HG03432 (cell line): ENCODE results near the gene KRT3.

ENCODE experiments used
- ATAC-seq: cut with Tn5 transposase; IDR thresholded peaks from one replicate; pipeline ENCODE4 v1.9.1; 2021; ENCODE audit warnings: mild to moderate bottlenecking, moderate library complexity; ENCODE audit not compliant: unreplicated experiment

The KRT3 gene

DNA sequence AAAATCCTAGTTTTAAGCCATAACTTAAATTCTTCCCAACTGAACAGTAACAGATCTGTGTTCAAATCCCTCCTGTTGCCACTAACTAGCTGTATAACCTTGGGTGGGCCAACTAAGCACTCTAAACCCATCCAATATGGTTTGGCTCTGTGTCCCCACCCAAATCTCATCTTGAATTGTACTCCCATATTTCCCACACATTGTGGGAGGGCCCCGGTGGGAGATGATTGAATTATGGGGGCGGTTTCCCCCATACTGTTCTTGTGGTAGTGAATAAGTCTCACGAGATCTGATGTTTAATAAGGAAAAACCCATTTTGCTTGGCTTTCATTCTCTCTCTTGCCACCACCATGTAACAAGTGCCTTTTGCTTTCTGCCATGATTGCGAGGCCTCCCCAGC is 19.2 kb upstream of the KRT3 start:
- ATAC-seq: no peak

DNA sequence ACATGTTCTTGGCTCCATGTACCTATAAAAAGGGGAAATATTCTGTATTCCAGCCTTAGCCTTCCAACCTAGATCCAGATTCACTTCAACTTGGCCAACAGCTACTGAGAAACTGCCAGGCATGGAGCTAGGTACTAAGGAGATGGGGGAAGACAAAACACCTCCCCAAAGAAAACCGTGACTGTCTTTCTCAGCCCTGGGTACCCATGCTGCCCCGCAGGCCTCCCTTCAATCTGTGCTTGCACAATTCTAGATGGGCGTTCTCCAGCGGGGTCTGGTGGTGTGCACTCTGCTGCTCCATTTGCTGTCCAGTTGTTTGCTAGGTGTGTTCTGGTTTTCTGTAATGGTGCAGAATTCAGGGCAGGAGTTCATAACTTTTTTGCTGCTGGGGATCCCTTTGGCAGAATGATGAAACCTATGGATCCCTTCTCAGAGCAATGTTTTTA is 18.8 kb upstream of the KRT3 start:
- ATAC-seq: no peak

DNA sequence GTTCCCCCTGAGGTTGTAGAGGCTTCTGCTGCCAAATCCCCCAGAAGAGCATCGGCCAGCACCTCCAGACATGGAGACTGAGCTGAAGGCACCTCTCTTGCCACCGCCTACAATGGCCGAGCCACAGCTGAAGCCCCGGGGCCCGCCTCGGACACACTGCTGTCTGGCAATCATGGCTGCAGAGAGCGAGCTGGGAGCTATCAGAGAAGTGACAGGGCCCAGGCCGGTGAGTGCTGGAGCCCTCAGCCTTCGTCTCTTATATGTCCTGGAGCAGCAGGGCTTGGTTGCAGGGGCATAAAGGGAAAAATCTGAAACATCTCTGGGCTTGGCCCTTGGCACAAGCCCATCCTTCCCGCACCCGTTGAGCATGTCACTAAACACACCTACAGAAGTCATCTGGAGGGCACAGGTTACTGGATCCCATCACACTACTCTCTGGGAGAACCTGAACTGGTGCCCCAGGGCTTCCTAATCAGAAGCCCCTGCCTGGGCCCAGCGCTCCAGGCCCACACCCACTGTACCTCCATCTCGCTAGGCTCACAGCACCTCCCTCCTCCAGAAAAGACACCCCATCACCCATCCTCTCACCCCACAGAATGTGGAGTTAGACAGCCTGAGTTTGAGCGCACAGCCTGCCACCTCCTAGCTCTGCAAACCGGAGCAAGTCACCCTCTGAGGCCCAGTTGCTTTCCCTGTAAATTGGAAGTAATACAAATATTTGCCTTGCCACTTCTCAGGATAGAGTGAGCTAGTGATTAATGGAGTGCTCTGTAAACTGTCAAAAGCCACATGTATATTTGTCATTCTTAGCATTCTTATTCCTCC is 18.2 kb upstream of the KRT3 start, which contains the start of gene KRT4:
TSS of gene KRT4 (minus strand) at position 232 of the 825 bp plus-strand sequence. CDS start at position 174, 58 bp downstream.
- no peak for ATAC-seq

DNA sequence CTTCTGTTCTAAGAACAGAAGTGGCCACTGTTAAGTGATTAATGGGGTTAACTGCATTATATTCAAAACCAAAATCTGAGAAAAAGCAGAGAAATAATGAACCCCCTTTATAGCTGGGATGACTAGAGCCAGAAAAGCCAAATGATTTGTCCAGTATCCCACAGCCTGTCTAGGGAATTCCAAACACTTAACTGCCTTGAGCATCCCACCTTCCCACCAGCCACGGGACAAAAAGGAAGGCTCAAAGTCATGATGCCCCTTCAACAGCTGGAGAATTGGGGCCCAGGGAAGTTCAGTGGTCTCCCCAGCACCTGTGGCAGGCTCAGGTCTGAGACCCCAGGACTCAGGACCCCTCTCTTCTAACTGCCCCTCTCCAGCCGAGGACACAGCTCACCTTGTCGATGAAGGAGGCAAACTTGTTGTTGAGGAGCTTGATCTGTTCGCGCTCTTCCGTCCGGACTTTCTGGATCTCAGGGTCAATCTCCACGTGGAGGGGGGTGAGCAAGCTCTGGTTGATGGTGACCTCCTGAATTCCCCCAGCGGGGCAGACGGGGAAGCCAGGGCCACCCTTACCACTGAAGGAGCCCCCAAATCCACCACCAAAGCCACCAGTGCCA is 17.4 kb upstream of the KRT3 start:
- ATAC-seq: no peak

DNA sequence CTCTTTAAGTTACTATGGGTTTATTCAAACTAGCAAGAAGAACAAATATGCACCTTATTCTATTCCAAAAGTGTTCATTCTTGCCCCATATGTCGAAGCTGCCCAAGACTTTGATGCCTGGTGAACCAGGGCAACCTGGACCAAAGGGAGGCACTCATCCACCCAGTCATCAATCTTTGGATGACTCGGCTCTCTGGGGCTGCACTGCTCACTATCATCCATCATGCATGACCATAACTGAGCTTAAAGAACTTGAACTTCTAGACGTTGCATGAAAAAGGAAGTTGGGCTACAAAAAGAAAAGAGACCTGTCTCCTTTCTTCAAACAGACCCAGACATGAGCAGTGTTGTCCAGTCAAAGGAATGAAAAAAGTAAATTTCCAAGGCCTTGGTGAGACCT is 16.8 kb upstream of the KRT3 start:
- ATAC-seq: no peak

DNA sequence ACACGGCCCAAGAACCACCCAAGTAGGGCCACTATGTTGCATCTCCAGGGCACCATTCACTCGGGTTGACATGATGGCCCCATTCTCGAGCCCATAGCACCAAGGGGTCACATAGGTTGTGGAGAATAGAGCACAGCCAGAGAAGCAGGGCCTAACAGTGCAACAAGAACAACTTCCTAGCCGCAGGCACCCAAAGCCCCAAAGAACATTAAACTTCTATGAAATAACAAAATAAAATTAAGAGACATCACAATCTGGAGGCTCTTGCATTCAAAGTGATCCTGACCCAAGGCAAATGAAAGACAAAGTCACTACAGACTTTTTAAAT is 16.1 kb upstream of the KRT3 start:
- no peak for ATAC-seq

DNA sequence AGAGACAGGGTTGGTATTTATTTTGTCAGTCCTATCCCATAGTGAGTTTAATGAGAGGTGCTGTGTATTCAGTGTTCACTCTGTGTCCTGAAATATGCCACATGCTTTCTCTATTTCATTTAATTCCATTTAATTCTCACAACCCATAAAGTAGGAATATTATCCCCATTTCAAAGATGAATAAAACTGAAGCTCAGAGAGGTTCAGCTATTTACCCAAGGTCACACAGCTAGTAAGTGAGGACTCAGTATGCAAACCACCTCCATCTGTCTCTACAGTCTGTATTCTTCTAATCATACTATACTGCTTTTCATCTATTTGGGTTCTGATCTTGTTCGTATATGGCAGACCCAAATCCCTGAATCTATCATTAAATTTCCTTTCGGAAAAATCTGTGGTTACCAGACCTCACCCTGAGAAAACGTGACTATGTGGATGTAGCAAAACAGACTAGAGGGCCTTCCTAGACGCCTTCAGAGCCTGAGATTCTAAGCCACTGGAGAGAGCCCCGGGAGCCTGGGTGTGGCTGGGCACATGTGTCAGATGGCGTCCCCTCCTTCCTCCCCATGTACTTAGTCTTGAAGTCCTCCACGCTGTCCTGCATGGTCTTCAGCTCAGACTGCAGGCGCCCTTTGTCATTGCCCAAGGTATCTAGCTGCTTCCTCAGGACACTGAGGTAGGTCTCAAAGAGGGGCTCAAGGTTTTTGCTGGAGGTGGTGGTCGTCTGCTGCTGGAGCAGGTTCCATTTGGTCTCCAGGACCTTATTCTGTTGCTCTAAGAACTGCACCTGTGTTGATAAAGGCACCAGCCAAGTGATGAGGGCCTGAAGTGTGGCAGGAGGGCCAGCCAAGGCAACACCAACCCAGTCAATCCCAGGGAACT is 15.5 kb upstream of the KRT3 start:
- no peak for ATAC-seq

DNA sequence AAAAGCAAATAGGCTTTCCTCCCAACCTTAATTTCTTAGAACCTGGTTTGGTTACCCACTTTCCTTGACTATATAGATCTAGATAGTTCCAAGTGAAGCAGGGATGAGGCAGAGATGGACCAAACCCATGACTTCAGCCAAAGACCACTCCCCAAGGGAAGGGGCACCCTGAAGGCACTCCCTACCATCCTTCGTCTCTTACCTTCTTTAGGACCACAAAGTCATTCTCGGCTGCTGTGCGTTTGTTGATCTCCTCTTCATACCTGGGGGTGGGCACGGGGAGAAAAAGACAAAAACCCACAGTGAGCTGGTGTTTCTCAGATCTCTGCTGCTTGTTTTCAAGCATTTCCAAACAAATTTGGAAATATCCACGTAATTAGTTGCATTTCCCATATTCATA is 14.6 kb upstream of the KRT3 start:
- ATAC-seq: no peak

DNA sequence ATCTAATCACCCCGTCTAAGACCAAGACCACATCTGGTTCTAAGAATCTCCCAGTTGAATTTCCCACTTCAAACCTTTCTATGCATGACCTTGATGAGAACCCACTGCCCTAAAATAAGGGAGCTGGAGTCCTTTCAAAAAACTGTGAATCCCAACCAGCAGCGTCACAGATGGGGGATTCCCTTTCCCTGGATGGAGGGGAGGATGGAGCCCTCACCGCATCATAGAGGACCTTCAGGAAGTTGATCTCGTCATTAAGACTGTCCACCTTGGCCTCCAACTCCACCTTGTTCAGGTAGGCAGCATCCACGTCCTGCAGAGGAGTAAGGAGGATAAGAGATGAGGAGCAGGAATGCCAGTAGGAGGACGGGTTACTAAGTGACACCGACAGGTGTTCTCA is 13.2 kb upstream of the KRT3 start:
- ATAC-seq: no peak

DNA sequence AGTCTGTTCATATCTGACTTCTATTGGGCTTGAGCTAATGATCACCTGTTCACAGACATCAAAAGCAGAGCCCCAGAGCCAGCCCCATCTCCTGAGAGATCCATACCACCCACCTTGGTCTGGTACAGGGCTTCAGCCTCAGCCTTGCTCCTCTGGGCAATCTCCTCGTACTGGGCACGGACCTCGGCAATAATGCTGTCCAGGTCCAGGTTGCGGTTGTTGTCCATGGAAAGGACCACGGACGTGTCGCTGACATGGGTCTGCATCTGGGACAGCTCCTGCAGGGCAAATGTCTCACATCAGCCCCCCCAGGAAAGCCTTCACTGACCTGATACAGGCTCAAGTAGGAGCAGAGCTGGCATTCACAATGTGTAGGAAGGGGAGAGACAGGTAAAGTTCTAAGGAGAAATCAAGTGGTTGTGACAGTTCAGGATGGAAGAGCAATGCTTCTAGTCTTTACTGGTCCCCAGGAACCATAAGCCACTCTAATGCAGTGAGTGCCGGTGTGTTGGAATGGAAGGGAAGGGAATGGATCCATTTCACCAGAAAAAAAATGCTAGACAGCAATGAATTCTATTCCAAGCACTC is 12.8 kb upstream of the KRT3 start:
- ATAC-seq: no peak

DNA sequence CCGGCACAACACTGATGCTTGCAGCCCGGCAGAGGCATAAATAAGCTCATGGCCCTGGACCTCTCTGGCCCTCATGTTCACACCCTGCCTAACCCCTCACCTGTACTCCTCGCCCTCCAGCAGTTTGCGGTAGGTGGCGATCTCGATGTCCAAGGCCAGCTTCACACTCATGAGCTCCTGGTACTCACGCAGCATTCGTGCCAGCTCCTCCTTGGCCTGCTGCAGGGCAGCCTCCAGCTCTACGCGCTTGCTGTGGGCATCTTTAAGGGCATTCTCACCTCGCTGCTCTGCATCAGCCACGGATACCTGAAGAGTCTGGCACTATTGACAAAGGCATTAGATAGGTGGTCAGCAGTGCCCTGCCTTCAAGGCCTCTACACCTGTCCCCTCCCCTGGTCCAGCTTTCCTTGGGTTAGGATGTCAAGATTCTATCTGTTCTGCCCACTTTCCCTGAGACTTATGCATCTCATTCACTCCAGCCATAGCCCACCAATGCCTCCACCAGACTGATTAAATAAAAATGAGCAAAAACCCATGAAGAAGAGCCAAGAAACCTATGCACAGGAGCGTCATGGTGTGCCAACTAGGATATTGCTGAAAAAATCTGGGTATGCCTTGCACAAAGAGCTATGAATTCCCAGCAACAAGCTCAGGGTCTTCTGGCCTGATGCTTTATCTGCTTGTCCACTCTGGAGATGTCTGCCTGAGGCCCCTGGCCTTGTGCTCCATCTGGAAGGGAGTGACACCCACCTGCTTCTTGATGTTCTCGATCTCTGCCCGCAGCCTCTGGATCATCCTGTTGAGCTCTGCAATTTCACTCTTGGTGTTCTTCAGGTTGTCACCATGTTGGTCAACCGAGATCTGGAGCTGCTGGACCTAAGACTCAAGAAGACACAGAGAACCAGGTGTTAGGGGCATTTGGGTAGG is 11.9 kb upstream of the KRT3 start:
- no peak for ATAC-seq

DNA sequence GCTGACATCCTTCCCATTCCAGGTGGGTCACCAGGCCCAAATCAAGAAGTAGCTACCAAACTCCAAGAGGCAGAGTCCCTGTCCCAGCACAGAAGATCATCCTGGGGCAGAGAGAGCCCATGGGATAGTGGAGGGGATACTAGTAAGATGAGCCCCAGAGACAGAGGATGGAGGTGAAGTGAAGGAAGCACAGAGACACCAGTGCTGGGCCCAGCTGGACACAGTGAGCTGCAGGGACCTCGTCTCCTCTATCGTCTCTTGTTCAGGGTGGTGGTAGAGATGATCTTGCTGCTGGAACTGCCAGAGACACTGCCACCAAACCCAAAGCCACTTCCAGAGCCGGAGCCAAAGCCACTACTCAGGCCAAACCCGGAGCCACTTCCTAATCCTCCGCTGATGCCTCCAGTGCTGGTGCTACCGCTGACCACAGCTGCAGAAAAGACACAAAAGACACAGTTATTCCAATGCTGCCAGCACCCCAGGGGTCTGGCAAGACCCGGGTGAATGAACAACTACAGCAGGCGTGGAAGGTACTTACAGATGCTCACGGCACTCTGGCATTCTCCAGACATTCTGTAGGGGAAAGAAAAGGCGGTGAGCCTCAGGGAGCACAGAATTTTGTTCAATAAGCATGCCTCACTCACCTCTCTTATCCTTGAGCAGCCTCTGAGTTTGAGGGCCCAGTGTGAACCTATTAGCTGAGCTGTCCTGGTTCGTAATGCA is 11.1 kb upstream of the KRT3 start:
- no peak for ATAC-seq

DNA sequence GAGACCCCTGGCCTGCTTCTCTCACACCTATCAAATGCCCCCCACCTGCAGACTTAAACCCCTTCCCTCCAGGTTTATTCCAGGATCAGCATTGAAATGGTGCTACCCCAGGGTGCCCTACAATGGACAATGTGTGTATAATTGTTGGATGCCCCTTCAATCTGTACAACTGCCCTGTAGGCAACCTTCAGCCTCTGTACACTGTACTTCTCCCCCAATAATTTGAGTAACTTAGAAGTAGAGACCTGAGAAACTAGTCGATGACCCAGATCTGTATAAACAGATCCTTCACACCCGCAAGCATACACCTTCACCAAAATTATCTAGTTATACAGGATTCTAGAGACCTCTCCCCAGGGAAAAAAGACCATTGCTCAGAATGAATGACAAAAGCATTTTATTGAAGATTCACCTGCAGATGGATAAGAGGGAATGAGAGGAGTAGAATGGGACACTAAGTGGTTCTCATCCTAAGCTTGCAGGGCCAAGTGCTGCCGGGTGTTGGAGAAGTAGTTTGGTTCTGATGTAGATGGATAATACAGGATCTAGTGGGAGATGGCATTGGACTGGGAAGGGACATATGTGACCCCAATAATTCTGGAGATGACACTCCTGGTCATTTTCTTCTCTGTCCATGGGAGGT is 10.4 kb upstream of the KRT3 start:
- ATAC-seq: no peak

DNA sequence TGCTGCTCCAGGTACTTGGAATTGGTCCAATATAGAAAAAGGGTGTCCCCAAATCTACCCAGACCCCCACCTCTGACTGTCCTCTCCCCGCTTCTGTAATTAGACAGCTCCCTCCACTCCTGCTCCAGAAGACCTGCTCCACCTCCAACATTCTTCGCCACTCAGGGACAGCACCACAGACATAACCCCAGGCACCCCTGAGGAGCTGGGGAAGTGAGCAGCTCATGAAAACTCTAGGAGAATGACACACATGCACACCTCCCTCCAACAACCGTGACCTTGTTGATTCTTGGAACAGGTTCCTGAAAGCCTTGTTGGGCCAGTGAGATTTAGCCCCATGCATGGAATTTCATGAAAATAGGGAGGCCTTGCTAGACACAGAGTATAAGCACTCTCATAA is 9.8 kb upstream of the KRT3 start:
- ATAC-seq: no peak

DNA sequence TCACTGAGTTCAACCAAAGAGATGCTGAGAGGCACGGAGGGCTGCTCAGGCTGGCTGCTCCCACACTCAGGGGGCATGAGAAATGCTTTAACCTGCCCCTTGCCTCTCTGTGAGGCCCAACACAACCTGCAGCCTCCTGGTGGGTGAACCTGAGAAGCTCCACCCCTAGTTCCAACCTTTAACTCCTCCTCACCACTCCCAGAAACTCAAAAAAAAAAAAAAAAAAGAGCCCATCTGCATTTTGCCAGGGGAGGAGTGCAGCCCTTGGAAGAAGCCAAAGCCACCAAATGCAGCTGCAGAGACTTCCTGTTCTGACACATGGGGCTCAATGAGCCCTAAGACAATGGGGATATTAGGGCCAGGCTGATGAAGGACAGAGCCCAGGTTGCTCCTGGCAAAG is 9.1 kb upstream of the KRT3 start:
- no peak for ATAC-seq

DNA sequence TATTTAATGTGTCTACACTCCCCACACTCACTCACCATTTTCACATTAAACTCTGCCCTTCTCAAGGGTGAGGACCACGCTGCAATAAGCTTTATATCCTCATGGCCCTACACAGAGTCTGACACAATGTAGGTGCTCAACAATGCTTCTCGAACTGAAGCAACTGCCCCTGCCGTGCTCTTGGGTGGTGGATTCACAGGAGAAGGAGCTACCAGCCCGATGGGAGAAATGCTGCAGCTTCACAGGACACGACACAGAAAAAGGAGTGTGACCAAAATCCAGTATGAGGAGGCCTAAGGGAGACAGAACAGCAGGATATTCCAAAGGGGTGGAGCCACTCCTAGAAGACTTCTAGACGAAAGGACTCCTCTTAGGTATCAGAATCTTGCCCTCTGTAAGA is 6.5 kb upstream of the KRT3 start:
- no peak for ATAC-seq

DNA sequence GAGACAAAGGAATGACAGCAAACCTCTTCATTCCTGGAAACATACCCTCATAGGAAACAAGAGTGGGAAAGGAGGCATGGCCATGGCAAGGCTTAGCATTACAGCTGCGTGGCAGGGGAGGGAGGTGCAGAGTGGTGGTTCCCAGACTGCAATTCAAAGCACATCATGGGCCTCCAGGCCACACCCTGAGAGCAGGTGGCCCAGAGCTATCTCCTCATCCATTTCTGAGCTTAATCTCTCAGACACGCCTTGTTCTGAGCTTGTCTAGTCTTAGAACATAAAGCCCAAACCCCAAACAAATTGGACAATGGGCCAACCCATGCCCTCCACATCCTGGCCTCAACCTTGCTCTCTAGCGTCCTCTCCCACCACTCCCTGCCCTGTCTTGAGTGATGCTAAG is 5.9 kb upstream of the KRT3 start:
- ATAC-seq: no peak

DNA sequence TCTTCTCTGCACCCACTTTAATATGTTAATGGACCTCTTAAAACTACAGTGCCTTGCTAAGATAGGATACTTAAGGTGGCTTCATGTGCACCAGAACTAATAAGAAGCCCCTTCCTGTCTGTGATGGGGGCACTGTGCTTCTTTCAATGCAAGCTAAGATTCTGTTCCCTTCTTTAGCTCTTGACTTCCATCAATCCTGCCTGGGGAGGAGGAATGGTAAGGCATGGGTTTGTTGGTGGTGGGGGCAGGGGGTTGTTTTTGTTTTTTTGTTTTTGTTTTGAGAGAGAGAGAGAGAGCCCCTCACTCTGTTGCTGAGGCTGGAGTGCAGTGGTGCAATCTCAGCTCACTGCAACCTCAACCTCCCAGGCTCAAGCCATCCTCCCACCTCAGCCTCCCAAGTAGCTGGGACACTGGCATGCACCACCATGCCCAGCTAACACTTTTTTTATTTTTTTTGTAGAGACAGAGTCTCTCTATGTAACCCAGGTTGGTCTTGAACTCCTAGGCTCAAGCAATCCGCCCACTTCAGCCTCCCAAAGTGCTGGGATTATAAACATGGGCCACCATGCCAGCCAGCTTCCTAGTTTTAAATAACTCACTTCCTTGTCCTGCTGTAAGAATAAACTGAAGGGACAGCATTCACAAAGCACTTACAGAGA is 4.5 kb upstream of the KRT3 start:
- ATAC-seq: no peak
